GM12872 (cell line): ENCODE measurements around the gene BSDC1.

ENCODE experiments used
- CTCF ChIP-seq: IDR thresholded peaks from 3 replicates; pipeline ENCODE4 v1.5.1; 2011; ENCODE audit warnings: low read depth, mild to moderate bottlenecking, low read length, moderate library complexity; ENCODE audit not compliant: insufficient read depth

The BSDC1 gene

GRCh38 chr1:32342704-32343103, 51.5 kb downstream of the BSDC1 start:
- no peak for TF ChIP-seq CTCF

- TF ChIP-seq CTCF = no peak
These were observed 52.3 kb downstream of the BSDC1 start for GRCh38 chr1:32341971-32342370.

GRCh38 chr1:32341186-32341757, 53.0 kb downstream of the BSDC1 start:
- TF ChIP-seq CTCF = no peak

GRCh38 chr1:32339363-32339978, 54.8 kb downstream of the BSDC1 start:
- no peak for TF ChIP-seq CTCF

GRCh38 chr1:32338637-32339145, 55.5 kb downstream of the BSDC1 start:
- no peak for TF ChIP-seq CTCF

- TF ChIP-seq CTCF = no peak
These were observed 56.2 kb downstream of the BSDC1 start for GRCh38 chr1:32337855-32338636.

GRCh38 chr1:32336963-32337675, 57.1 kb downstream of the BSDC1 start:
- TF ChIP-seq CTCF = no peak
